DND-41 (cell line): ENCODE data around the gene CIBAR2.

Experiments used
- EZH2 ChIP-seq: IDR thresholded peaks from 3 replicates; pipeline ENCODE4 v1.6.1; 2012; ENCODE audit warnings: borderline replicate concordance, low read depth, mild to moderate bottlenecking, moderate library complexity, low read length, inconsistent platforms; ENCODE audit not compliant: severe bottlenecking
- TF ChIP-seq, protein P1 (sequence below): IDR thresholded peaks from 2 replicates; pipeline ENCODE4 v1.5.1; 2012; ENCODE audit warnings: borderline replicate concordance, low read length, moderate library complexity, mild to moderate bottlenecking; ENCODE audit not compliant: poor library complexity, severe bottlenecking; ENCODE audit errors: extremely low read depth

DNA sequence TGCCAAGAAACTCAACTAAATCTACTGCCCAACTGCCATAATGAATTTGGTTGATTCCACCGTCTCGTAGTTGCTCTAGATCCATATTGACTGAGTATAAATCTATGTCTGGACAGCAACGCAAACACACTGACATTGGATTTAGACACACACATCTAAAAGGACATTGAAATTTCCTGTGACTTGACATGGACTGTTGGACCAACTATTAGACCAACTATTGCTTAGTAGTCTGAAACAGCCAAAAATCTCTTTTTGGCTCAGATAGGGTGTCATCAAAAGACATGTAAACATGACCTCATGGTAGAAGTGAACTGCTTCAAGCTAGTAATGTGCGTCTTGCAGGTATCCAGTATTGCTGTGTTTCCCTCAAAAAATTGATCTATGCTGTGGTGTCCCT is 53.4 kb downstream of the CIBAR2 start:
- TF ChIP-seq, protein P1, sequence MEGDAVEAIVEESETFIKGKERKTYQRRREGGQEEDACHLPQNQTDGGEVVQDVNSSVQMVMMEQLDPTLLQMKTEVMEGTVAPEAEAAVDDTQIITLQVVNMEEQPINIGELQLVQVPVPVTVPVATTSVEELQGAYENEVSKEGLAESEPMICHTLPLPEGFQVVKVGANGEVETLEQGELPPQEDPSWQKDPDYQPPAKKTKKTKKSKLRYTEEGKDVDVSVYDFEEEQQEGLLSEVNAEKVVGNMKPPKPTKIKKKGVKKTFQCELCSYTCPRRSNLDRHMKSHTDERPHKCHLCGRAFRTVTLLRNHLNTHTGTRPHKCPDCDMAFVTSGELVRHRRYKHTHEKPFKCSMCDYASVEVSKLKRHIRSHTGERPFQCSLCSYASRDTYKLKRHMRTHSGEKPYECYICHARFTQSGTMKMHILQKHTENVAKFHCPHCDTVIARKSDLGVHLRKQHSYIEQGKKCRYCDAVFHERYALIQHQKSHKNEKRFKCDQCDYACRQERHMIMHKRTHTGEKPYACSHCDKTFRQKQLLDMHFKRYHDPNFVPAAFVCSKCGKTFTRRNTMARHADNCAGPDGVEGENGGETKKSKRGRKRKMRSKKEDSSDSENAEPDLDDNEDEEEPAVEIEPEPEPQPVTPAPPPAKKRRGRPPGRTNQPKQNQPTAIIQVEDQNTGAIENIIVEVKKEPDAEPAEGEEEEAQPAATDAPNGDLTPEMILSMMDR, result no peak
- no peak for TF ChIP-seq EZH2
